Breast epithelium (tissue), 4 donors: Measurements from ENCODE around the gene VCL. TPM values are rescaled to one million over a fixed set of nuclear protein-coding genes. Genes with fewer than 3 reads are reported as not detected.

Experiments
- DNase-seq, 2 donors: peaks; one replicate each; pipeline ENCODE4 v3.0.0-alpha.2; 2019; ENCODE audit warnings: low spot score in 2 of 2
- H3K27ac ChIP-seq, 2 donors: fragments of 200-600 bp; sonication (generic) in 1 of 2; one replicate each; pipeline ENCODE4 v1.5.1; 2016 to 2019; ENCODE audit warnings: mild to moderate bottlenecking in 1 of 2
- H3K27me3 ChIP-seq, 2 donors: fragments of 200-600 bp; sonication (generic) in 1 of 2; one replicate each; pipeline versions ENCODE4 v1.5.1 to v1.6.0; 2017 to 2019; ENCODE audit warnings: control low read depth in 1 of 2, mild to moderate bottlenecking in 1 of 2
- H3K36me3 ChIP-seq: fragments of 200-600 bp; one replicate; pipeline ENCODE4 v1.5.1; 2019
- H3K4me1 ChIP-seq, 2 donors: fragments of 200-600 bp; sonication (generic); one replicate each; pipeline ENCODE4 v1.5.1; 2016 to 2019; ENCODE audit warnings: control low read depth in 1 of 2
- H3K4me3 ChIP-seq, 3 donors: fragments of 200-600 bp; sonication (generic); 1 replicate in 2 of 3; 2 replicates in 1 of 3; pipeline ENCODE4 v1.5.1; 2016 to 2019; ENCODE audit warnings: mild to moderate bottlenecking in 3 of 3, moderate library complexity in 2 of 3
- H3K9me3 ChIP-seq, 2 donors: fragments of 200-600 bp; sonication (generic) in 1 of 2; one replicate each; pipeline ENCODE4 v1.5.1; 2016 to 2019; ENCODE audit warnings: control low read depth in 1 of 2
- POLR2A ChIP-seq: fragments of 450-650 bp; IDR thresholded peaks from one replicate; pipeline ENCODE4 v1.6.1; 2016; ENCODE audit warnings: antibody characterized with exemption, mild to moderate bottlenecking, moderate library complexity
- POLR2AphosphoS5 ChIP-seq, 3 donors: sonication (generic); formaldehyde crosslinking; IDR thresholded peaks; one replicate each; pipeline ENCODE4 v1.6.1; 2017; ENCODE audit warnings: antibody characterized with exemption in 3 of 3
- intact Hi-C: fragments of 100-400 bp; cut with DNase I; formaldehyde crosslinking; loops from one replicate; pipeline ENCODE4 v1.15.1; 2023; ENCODE audit warnings: low total_unique reads
- total RNA-seq, 3 donors: library from RNA; depleted of rRNA; stranded (reverse); fragments of >200 nt; gene quantifications; one replicate each; pipeline ENCODE4 v1.1.0, GENCODE V29; 2016
- TF ChIP-seq, protein P1 (sequence below), 3 donors: fragments of 450-650 bp; IDR thresholded peaks; one replicate each; pipeline ENCODE4 v1.5.1; 2016 to 2017; ENCODE audit warnings: antibody characterized with exemption in 3 of 3, mild to moderate bottlenecking in 3 of 3, moderate library complexity in 3 of 3

Gene VCL
- total RNA-seq, 3 donors from 2014 or later: 73.1 to 95.0 (median 77.6) TPM

DNA sequence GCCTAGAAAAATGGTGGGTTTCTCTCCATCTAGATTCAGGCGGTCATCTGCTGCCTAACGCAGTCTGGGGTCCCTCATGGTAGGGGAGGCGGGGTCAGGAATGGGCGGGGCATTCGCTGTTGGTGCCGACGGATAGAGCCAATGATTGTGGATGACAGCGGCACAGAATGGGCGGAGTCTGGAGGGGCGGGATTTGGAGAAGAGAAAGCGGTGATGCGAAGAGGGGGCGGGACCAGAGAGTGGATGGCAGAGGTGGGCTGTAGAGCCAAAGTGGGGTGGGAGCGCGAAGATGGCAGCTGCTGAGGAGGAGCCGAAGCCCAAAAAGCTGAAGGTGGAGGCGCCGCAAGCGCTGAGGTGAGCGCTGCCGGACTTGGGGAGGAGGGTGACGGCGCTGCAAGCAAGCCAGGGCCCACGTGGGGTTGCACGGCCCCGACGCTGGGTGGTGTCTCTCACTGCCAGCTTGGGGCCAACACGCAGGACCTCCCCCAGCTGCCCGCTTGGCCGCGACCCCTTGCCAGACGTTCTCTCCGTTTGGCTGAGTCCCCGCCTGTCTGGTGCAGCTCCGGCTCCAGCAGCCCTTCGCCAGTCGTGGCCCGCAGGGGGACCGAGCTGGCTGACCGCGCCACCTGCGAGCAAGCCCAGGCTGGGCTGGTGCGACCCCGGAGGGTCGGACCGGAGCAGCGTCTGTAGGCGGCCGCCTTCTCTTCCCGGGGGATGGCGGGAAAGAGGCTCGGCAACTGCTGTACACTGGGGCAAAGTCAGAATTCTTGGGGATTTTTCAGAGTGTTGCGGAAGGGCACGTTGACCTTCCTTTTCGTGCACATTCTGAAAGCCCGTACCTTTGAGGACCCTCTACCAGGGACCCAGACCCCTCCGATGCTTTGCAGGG is 153.3 kb downstream of the VCL start, which contains the start of gene ADK:
TSS of gene ADK (plus strand) at position 232 of the 889 bp plus-strand sequence. CDS start at position 290, 58 bp downstream.
- Histone ChIP-seq H3K27ac (peak within 1 kb of the TSS; percentile 92 to 93), H3K36me3 (no peaks in the 10 kb centered on the region), H3K27me3 (no peaks in the 10 kb centered on the region), H3K9me3 (no peaks in the 10 kb centered on the region), H3K4me3 (peak within 1 kb of the TSS; percentile 70 to 100 (median 91)), H3K4me1 (peaks cover 4 to 8% of the 10 kb centered on the region in 2 donors)
- TF ChIP-seq, protein P1, sequence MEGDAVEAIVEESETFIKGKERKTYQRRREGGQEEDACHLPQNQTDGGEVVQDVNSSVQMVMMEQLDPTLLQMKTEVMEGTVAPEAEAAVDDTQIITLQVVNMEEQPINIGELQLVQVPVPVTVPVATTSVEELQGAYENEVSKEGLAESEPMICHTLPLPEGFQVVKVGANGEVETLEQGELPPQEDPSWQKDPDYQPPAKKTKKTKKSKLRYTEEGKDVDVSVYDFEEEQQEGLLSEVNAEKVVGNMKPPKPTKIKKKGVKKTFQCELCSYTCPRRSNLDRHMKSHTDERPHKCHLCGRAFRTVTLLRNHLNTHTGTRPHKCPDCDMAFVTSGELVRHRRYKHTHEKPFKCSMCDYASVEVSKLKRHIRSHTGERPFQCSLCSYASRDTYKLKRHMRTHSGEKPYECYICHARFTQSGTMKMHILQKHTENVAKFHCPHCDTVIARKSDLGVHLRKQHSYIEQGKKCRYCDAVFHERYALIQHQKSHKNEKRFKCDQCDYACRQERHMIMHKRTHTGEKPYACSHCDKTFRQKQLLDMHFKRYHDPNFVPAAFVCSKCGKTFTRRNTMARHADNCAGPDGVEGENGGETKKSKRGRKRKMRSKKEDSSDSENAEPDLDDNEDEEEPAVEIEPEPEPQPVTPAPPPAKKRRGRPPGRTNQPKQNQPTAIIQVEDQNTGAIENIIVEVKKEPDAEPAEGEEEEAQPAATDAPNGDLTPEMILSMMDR (IDR thresholded peaks at IDR 0.05): peak in 1 of 3 donors; percentile 68
- TF ChIP-seq POLR2A (no peak), POLR2AphosphoS5 (IDR thresholded peaks at IDR 0.05) (peak in 2 of 3 donors; percentile 8 to 18)
- intact Hi-C loops: no loop called here
- peak; percentile 99 for DNase-seq

- H3K4me3 ChIP-seq: peak overlapping the region; percentile 70 to 100 (median 91)
- peak overlapping the region; percentile 92 to 93 for H3K27ac ChIP-seq
- intact Hi-C loops: no loop called here
- TF ChIP-seq, protein P1 (IDR thresholded peaks at IDR 0.05): no peak
- TF ChIP-seq POLR2AphosphoS5 (IDR thresholded peaks at IDR 0.05): no peak
- TF ChIP-seq POLR2A: no peak
- peaks cover 4 to 8% of the 10 kb centered on the region in 2 donors for H3K4me1 ChIP-seq
- H3K9me3 ChIP-seq: no peaks in the 10 kb centered on the region
- H3K27me3 ChIP-seq: no peaks in the 10 kb centered on the region
- no peak for DNase-seq
- no peaks in the 10 kb centered on the region for H3K36me3 ChIP-seq
These were observed 154.2 kb downstream of the VCL start for GRCh38 chr10:74151879-74152722.

DNA sequence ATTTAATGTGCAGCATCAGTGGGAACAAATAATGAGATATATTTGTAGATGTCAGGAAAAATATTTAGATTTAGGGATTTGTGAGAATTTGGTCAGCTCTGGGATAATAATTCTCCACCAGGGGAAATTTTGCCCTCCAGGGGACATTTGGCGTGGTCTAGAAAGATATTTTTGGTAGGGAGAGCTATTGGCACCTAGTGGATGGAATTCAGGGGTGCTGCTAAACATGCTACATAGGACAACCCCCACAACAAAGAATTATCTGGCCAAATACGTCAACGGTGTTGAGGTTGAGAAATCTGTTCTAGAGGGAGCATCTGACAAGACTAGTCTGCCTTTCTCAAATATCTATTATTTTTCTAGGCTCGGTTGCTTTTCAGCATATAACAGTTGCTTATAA is 155.2 kb downstream of the VCL start:
- H3K27me3 ChIP-seq: no peaks in the 10 kb centered on the region
- TF ChIP-seq POLR2A: no peak
- TF ChIP-seq, protein P1 (IDR thresholded peaks at IDR 0.05): peak in 2 of 3 donors; percentile 43 to 47
- DNase-seq: no peak
- H3K4me1 ChIP-seq: peaks cover 4 to 8% of the 10 kb centered on the region in 2 donors
- H3K27ac ChIP-seq: peak overlapping the region; percentile 48 to 54
- intact Hi-C loops: no loop called here
- no peaks in the 10 kb centered on the region for H3K36me3 ChIP-seq
- H3K9me3 ChIP-seq: no peaks in the 10 kb centered on the region
- peak overlapping the region in 1 of 3 donors; percentile 42 for H3K4me3 ChIP-seq

GRCh38 chr10:74153676-74154075 is 155.8 kb downstream of the VCL start:
- Histone ChIP-seq H3K4me3 (peak overlapping the region in 1 of 3 donors; percentile 42), H3K36me3 (no peaks in the 10 kb centered on the region), H3K4me1 (peaks cover 4 to 8% of the 10 kb centered on the region in 2 donors), H3K27ac (peak overlapping the region; percentile 48 to 54), H3K9me3 (no peaks in the 10 kb centered on the region), H3K27me3 (no peaks in the 10 kb centered on the region)
- DNase-seq: no peak
- intact Hi-C loops: no loop called here
- no peak for TF ChIP-seq POLR2AphosphoS5 (IDR thresholded peaks at IDR 0.05)
- no peak for TF ChIP-seq POLR2A
- TF ChIP-seq, protein P1 (IDR thresholded peaks at IDR 0.05): no peak
